HepG2 (cell line): ENCODE data around the gene ZNF575. TPM values are rescaled to one million over a fixed set of nuclear protein-coding genes. Genes with fewer than 3 reads are reported as not detected.

Experiments
- ATF3 ChIP-seq: sonication (generic); formaldehyde crosslinking; IDR thresholded peaks from 2 replicates; pipeline ENCODE4 v1.4.0; 2020; ENCODE audit warnings: missing genetic modification reagents
- ATF7-NPFF ChIP-seq: sonication (generic); formaldehyde crosslinking; IDR thresholded peaks from 2 replicates; pipeline ENCODE4 v1.8.1; 2023; ENCODE audit warnings: mild to moderate bottlenecking, low read depth, missing genetic modification reagents, moderate library complexity
- CBX5 ChIP-seq: sonication (generic); formaldehyde crosslinking; IDR thresholded peaks from 2 replicates; pipeline ENCODE4 v1.4.0; 2020; ENCODE audit warnings: missing genetic modification reagents, borderline replicate concordance
- CEBPG ChIP-seq: IDR thresholded peaks from 2 replicates; pipeline ENCODE4 v1.6.1; 2016
- FOXA1 ChIP-seq, 2 experiments: fragments of 450-650 bp in 1 of 2; sonication (generic) in 1 of 2; formaldehyde crosslinking in 1 of 2; IDR thresholded peaks; 2 replicates each; pipeline versions ENCODE4 v1.4.0 to v1.6.1; 2016 to 2020; ENCODE audit warnings: missing genetic modification reagents in 1 of 2
- FOXK1 ChIP-seq: sonication (generic); formaldehyde crosslinking; IDR thresholded peaks from 2 replicates; pipeline ENCODE4 v1.4.0; 2020; ENCODE audit warnings: low read depth, missing genetic modification reagents, borderline replicate concordance
- FUBP1 ChIP-seq: sonication (generic); formaldehyde crosslinking; IDR thresholded peaks from 2 replicates; pipeline ENCODE4 v1.5.1; 2020; ENCODE audit warnings: missing genetic modification reagents, mild to moderate bottlenecking, borderline replicate concordance
- GFI1 ChIP-seq: sonication (generic); formaldehyde crosslinking; IDR thresholded peaks from 2 replicates; pipeline ENCODE4 v1.5.0; 2020; ENCODE audit warnings: missing genetic modification reagents, mild to moderate bottlenecking, borderline replicate concordance
- NFIC ChIP-seq: IDR thresholded peaks from 2 replicates; pipeline ENCODE4 v1.6.1; 2012; ENCODE audit warnings: mild to moderate bottlenecking, low read length, inconsistent platforms
- NR3C1 ChIP-seq: sonication (generic); formaldehyde crosslinking; IDR thresholded peaks from 2 replicates; pipeline ENCODE4 v1.4.0; 2020; ENCODE audit warnings: missing genetic modification reagents
- ZBTB40 ChIP-seq, 2 experiments: fragments of 450-650 bp in 1 of 2; sonication (generic) in 1 of 2; formaldehyde crosslinking in 1 of 2; IDR thresholded peaks; 2 replicates each; pipeline versions ENCODE4 v1.6.1 to v1.8.0; 2016 to 2022; ENCODE audit warnings: antibody characterized with exemption in 1 of 2, mild to moderate bottlenecking in 1 of 2, missing genetic modification reagents in 1 of 2
- ZNF430 ChIP-seq: sonication (generic); formaldehyde crosslinking; IDR thresholded peaks from 2 replicates; pipeline ENCODE4 v1.9.0; 2021; ENCODE audit warnings: mild to moderate bottlenecking, missing genetic modification reagents
- ZNF614 ChIP-seq: IDR thresholded peaks from 2 replicates; pipeline ENCODE4 v1.6.1; 2018; ENCODE audit warnings: missing biosample characterization, missing genetic modification reagents, inconsistent platforms, borderline replicate concordance
- ZNF770 ChIP-seq: sonication (generic); formaldehyde crosslinking; IDR thresholded peaks from 2 replicates; pipeline ENCODE4 v1.5.0; 2020; ENCODE audit warnings: mild to moderate bottlenecking, missing genetic modification reagents
- polyA plus RNA-seq, 8 experiments: library from polyadenylated mRNA; depleted of rRNA in 3 of 8; stranded (reverse) in 7 of 8; unstranded in 1 of 8; fragments of >200 nt; fragmentation: Illumina TruSeq in 4 of 8; extraction: Trizol in 4 of 8; gene quantifications; 2 replicates each; pipeline versions ENCODE4 v1.2.1 to v1.2.3, GENCODE V29; 2011 to 2016; ENCODE audit warnings: low read depth in 4 of 8, missing spikeins in 1 of 8, mixed read lengths in 1 of 8; ENCODE audit not compliant: insufficient read depth in 1 of 8
- total RNA-seq, 5 experiments: library from RNA; depleted of rRNA; stranded (reverse); fragments of >200 nt; fragmentation: Illumina TruSeq; extraction: Trizol; gene quantifications; 2 replicates each; pipeline ENCODE4 v1.2.3, GENCODE V29; 2016; ENCODE audit warnings: low read depth in 1 of 5

ZNF575 gene
- total and polyA plus RNA-seq, 2 of the 13 experiments (the other 11 are each of a cell fraction or from before 2014, with no cell fraction given) = 0.17 to 0.27 TPM

GRCh38 chr19:43524922-43525835, 7.8 kb upstream of the ZNF575 start (continued):
- TF ChIP-seq ZBTB40 (IDR thresholded peaks at IDR 0.05) (no peak; the same call in 1 of the 2 replicates), ZBTB40 (CRISPR knock-in tag; IDR thresholded peaks at IDR 0.05) (peak; percentile 86), ZNF614 (CRISPR knock-in tag) (0 out of 2 replicates have a peak, but pooled peaks have one; percentile 20), ZNF770 (CRISPR knock-in tag) (peak; percentile 80), CBX5 (CRISPR knock-in tag) (peak; percentile 40; the same call in 1 of the 2 replicates), NFIC (no peak), ATF7-NPFF (no peak), ATF3 (CRISPR knock-in tag) (0 out of 2 replicates have a peak, but pooled peaks have one; percentile 17), GFI1 (CRISPR knock-in tag) (no peak), ZNF430 (no peak), NR3C1 (no peak), CEBPG (CRISPR knock-in tag) (peak; percentile 91), FOXA1 (IDR thresholded peaks at IDR 0.05) (no peak), FOXA1 (CRISPR knock-in tag; IDR thresholded peaks at IDR 0.05) (no peak), FOXK1 (CRISPR knock-in tag) (peak; percentile 36; the same call in 1 of the 2 replicates), FUBP1 (CRISPR knock-in tag) (no peak)
